K562 (cell line): ENCODE data around the gene ANO1. TPM values are rescaled to one million over a fixed set of nuclear protein-coding genes. Genes with fewer than 3 reads are reported as not detected.

Experiments
- ATAC-seq: fragments of 200-7000 bp; cut with Tn5 transposase; 3 replicates; pipeline ENCODE4 v1.9.1; 2020; ENCODE audit warnings: moderate library complexity
- BruUV-seq: library from RNA; stranded (reverse); fragments of 400-500 nt; replicated peaks from 2 replicates; lab custom pipeline; 2021; lab: Mats Ljungman, UMichigan
- CTCF ChIA-PET: fragments of 300-600 bp; formaldehyde crosslinking; extraction: SDS; loops from one replicate; lab custom pipeline; 2021; ENCODE audit warnings: low intra/inter-chr PET ratio; lab: Yijun Ruan, JAX
- POLR2A ChIA-PET: fragments of 300-600, 350-650 bp; sonication (Branson Sonifier 250); formaldehyde crosslinking; extraction: SDS; loops from one replicate; lab custom pipeline; 2021; ENCODE audit warnings: antibody characterized with exemption, inconsistent platforms; lab: Yijun Ruan, JAX
- DNase-seq, 4 experiments: peaks; one replicate each; pipeline versions ENCODE4 v3.0.0 to v3.0.0-alpha.2; 2011 to 2018; ENCODE audit warnings: low spot score in 3 of 4, mixed read lengths in 3 of 4; ENCODE audit errors: extremely low read depth in 1 of 4
- FAIRE-seq: peaks from 2 replicates; lab custom pipeline; 2011; peaks lifted over from hg19 to GRCh38; lab: Jason Lieb, UNC
- H2AFZ ChIP-seq: 2 replicates; pipeline ENCODE4 v1.6.0; 2011; ENCODE audit warnings: low read depth, low read length, control low read depth, inconsistent platforms
- H3K27ac ChIP-seq: fragments of 200-600 bp; 3 replicates; pipeline ENCODE4 v1.8.0; 2011; ENCODE audit warnings: low read depth, mild to moderate bottlenecking, control low read depth, inconsistent platforms, low read length, moderate library complexity, mixed read lengths; ENCODE audit errors: extremely low read depth
- H3K27me3 ChIP-seq, 2 experiments: fragments of 300-600 bp in 1 of 2; 2 replicates in 1 of 2; 3 replicates in 1 of 2; pipeline versions ENCODE4 v1.6.0 to v1.8.0; 2011; ENCODE audit warnings: inconsistent platforms in 2 of 2, low read length in 2 of 2, mild to moderate bottlenecking in 1 of 2, mixed read lengths in 1 of 2, moderate library complexity in 1 of 2; ENCODE audit not compliant: control insufficient read depth in 2 of 2, insufficient read depth in 2 of 2
- H3K36me3 ChIP-seq: fragments of 300-600 bp; 3 replicates; pipeline ENCODE4 v1.8.0; 2011; ENCODE audit warnings: mild to moderate bottlenecking, low read length, inconsistent platforms; ENCODE audit not compliant: control insufficient read depth, insufficient read depth
- H3K4me1 ChIP-seq, 2 experiments: fragments of 200-600 bp in 1 of 2; replicated peaks in 1 of 2; 2 replicates in 1 of 2; 3 replicates in 1 of 2; pipeline versions ENCODE4 v1.5.1 to v1.8.0; 2011; ENCODE audit warnings: inconsistent platforms in 2 of 2, low read length in 2 of 2, mild to moderate bottlenecking in 1 of 2, mixed read lengths in 1 of 2, moderate library complexity in 1 of 2; ENCODE audit not compliant: control insufficient read depth in 2 of 2, insufficient read depth in 2 of 2
- H3K4me2 ChIP-seq: 2 replicates; pipeline ENCODE4 v1.6.1; 2011; ENCODE audit warnings: low read length, control low read depth, inconsistent platforms, mixed read lengths; ENCODE audit not compliant: insufficient read depth
- H3K4me3 ChIP-seq: fragments of 200-600 bp; sonication (generic), shearing (Covaris generic); 2 replicates; pipeline ENCODE4 v1.5.1; 2016; ENCODE audit warnings: control low read depth, inconsistent platforms
- H3K79me2 ChIP-seq: fragments of 200-600 bp; 3 replicates; pipeline ENCODE4 v1.8.0; 2011; ENCODE audit warnings: low read length, inconsistent platforms; ENCODE audit not compliant: control insufficient read depth, insufficient read depth
- H3K9ac ChIP-seq, 2 experiments: 2 replicates each; pipeline versions ENCODE4 v1.6.0 to v1.6.1; 2011; ENCODE audit warnings: low read depth in 2 of 2, low read length in 2 of 2, control low read depth in 1 of 2, inconsistent platforms in 1 of 2, mild to moderate bottlenecking in 1 of 2, mixed read lengths in 1 of 2; ENCODE audit not compliant: insufficient read depth in 1 of 2
- H3K9me1 ChIP-seq: one replicate; pipeline ENCODE4 v1.6.0; 2011; ENCODE audit warnings: inconsistent platforms, mild to moderate bottlenecking, low read length, moderate library complexity; ENCODE audit not compliant: control insufficient read depth, insufficient read depth
- H3K9me3 ChIP-seq: replicated peaks from 2 replicates; pipeline ENCODE4 v1.5.1; 2011; ENCODE audit warnings: low read depth, low read length, inconsistent platforms; ENCODE audit not compliant: control insufficient read depth, insufficient read depth
- H4K20me1 ChIP-seq: replicated peaks from 2 replicates; pipeline ENCODE4 v1.6.1; 2011; ENCODE audit warnings: low read length, inconsistent platforms, mixed read lengths; ENCODE audit not compliant: control insufficient read depth, insufficient read depth
- FIP1L1 ChIP-seq: fragments of 200-400 bp; formaldehyde crosslinking; IDR thresholded peaks from 2 replicates; pipeline ENCODE4 v1.6.1; 2018; ENCODE audit warnings: mild to moderate bottlenecking, low read depth, low read length; ENCODE audit not compliant: poor library complexity, severe bottlenecking
- HMG20A ChIP-seq: fragments of 450-650 bp; formaldehyde crosslinking; conservative IDR thresholded peaks from 2 replicates; pipeline ENCODE4 v1.4.0; 2020; ENCODE audit warnings: mild to moderate bottlenecking, mixed read lengths
- MTA2 ChIP-seq: fragments of 450-650 bp; IDR thresholded peaks from 2 replicates; pipeline ENCODE4 v1.6.1; 2016; ENCODE audit warnings: low read depth
- NCOA6 ChIP-seq: fragments of 450-650 bp; IDR thresholded peaks from 2 replicates; pipeline ENCODE4 v1.6.1; 2017; ENCODE audit warnings: mild to moderate bottlenecking
- NRF1 ChIP-seq, 2 experiments: fragments of 450-650 bp; IDR thresholded peaks in 1 of 2; conservative IDR thresholded peaks in 1 of 2; 2 replicates each; pipeline ENCODE4 v1.6.1; 2014; ENCODE audit warnings: mild to moderate bottlenecking in 2 of 2
- PHF20 ChIP-seq: fragments of 450-650 bp; IDR thresholded peaks from 2 replicates; pipeline ENCODE4 v1.6.1; 2018; ENCODE audit not compliant: partially characterized antibody
- RBBP5 ChIP-seq: fragments of 200-600 bp; sonication (generic); IDR thresholded peaks from 2 replicates; pipeline ENCODE4 v1.6.1; 2012; ENCODE audit warnings: borderline replicate concordance, mild to moderate bottlenecking, low read length, control low read depth, inconsistent platforms; ENCODE audit not compliant: insufficient read depth, poor library complexity, severe bottlenecking
- ZC3H4 ChIP-seq: sonication (generic); formaldehyde crosslinking; IDR thresholded peaks from 2 replicates; pipeline ENCODE4 v1.9.0; 2021; ENCODE audit warnings: missing genetic modification reagents, borderline replicate concordance
- ZKSCAN3 ChIP-seq: fragments of 250-450 bp; sonication (Bioruptor Pico); IDR thresholded peaks from 2 replicates; pipeline ENCODE4 v1.4.0; 2020
- ZNF41 ChIP-seq: fragments of 250-450 bp; sonication (Bioruptor Pico); conservative IDR thresholded peaks from 2 replicates; pipeline ENCODE4 v1.4.0; 2020; ENCODE audit warnings: mild to moderate bottlenecking
- ZNF431 ChIP-seq: sonication (generic); formaldehyde crosslinking; IDR thresholded peaks from 2 replicates; pipeline ENCODE4 v1.8.0; 2022; ENCODE audit warnings: mild to moderate bottlenecking, missing genetic modification reagents
- ZNF75A ChIP-seq: fragments of 450-650 bp; formaldehyde crosslinking; IDR thresholded peaks from 2 replicates; pipeline ENCODE4 v1.4.0; 2020; ENCODE audit warnings: mild to moderate bottlenecking
- ZNF76 ChIP-seq: fragments of 250-450 bp; sonication (Bioruptor Pico); IDR thresholded peaks from 2 replicates; pipeline ENCODE4 v1.4.0; 2020; ENCODE audit warnings: mild to moderate bottlenecking, moderate library complexity, borderline replicate concordance
- WGBS: fragments of 100-300 bp; shearing (Covaris generic); methylation state at CpG from one replicate; pipeline ENCODE4 v1.1.6; 2016; ENCODE audit warnings: low coverage, mixed read lengths; ENCODE audit not compliant: insufficient coverage; ENCODE audit errors: missing lambda C conversion rate; 5-methylcytosine and 5-hydroxymethylcytosine counted together
- in situ Hi-C: fragments of 300-500 bp; cut with MboI; formaldehyde crosslinking; loops from 4 replicates; pipeline ENCODE4 v1.15.0; 2018; ENCODE audit warnings: inconsistent platforms, mixed read lengths
- intact Hi-C: fragments of 100-400 bp; cut with micrococcal nuclease; formaldehyde crosslinking; loops from 2 replicates; pipeline ENCODE4 v1.14.2; 2022
- polyA plus RNA-seq, 8 experiments: library from polyadenylated mRNA; depleted of rRNA in 4 of 8; stranded (reverse) in 5 of 8; unstranded in 3 of 8; fragments of >200 nt; fragmentation: Nextera tagmentation in 2 of 8; fragmentation: Illumina TruSeq in 1 of 8; extraction: Ambion mirVana in 2 of 8; extraction: Trizol in 1 of 8; gene quantifications; 2 replicates each; pipeline versions ENCODE4 v1.2.1 to v1.2.3, GENCODE V29; 2011 to 2014; ENCODE audit warnings: inconsistent platforms in 1 of 8, missing spikeins in 1 of 8
- total RNA-seq, 7 experiments: library from RNA; depleted of rRNA in 6 of 7; stranded (reverse); fragments of >200 nt in 6 of 7; fragmentation: Illumina TruSeq in 2 of 7; extraction: Trizol in 2 of 7; gene quantifications; 2 replicates each; pipeline versions ENCODE4 v1.2.1 to v1.2.3, GENCODE V29; 2011 to 2021; ENCODE audit warnings: low replicate concordance in 1 of 7
- TF ChIP-seq, protein P1 (sequence below): fragments of 250-450 bp; sonication (Bioruptor Pico); IDR thresholded peaks from 2 replicates; pipeline ENCODE4 v1.8.0; 2021; ENCODE audit warnings: borderline replicate concordance, mild to moderate bottlenecking, moderate library complexity; ENCODE audit not compliant: poor library complexity, severe bottlenecking
- TF ChIP-seq, protein P2 (sequence below): IDR thresholded peaks from 2 replicates; pipeline ENCODE4 v1.6.1; 2012; ENCODE audit warnings: low read depth, low read length, improper control_type of control experiment, borderline replicate concordance

ANO1 gene
- total and polyA plus RNA-seq, 9 of the 15 experiments (the other 6 are each of a cell fraction or from before 2014, with no cell fraction given): not detected

DNA sequence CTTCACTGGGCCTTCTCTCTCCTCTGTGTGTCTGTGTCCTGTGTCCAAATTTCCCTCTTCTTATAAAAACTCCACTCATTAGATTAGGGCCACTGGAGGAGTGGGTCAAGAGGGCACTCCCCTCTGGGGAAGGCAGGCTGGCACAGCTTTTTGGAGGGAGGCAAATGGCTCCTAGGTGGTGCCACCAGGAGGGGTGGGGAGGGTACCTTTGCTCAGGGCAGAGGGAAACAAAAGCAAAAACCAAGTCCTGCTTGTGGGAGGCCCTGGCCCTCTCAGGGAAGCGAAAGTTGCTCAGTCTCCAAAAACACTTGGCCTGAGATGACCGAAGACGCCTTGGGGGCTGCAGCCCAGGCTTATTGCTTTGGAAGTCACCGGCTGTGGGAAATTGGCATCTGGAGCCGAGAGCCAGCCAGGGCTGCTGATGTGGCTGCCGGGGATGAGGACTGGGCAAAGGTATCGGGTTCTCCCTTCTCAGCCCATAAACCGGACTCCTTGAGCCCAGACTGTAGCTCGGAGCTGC is 48.2 kb upstream of the ANO1 start:
- H4K20me1 ChIP-seq: no peaks in the 10 kb centered on the region
- H3K9me1 ChIP-seq: no peaks in the 10 kb centered on the region
- in situ Hi-C loops (no loop called here), intact Hi-C loops (no loop called here)
- FAIRE-seq (no peak), DNase-seq (no peak), ATAC-seq (no peak)
- H3K9me3 ChIP-seq: no peaks in the 10 kb centered on the region
- no peaks in the 10 kb centered on the region for H3K36me3 ChIP-seq
- H3K27me3 ChIP-seq: peaks cover 15 to 72% of the 10 kb centered on the region in 2 experiments; a peak in 4 of 5 replicates
- no TSS peak for BruUV-seq
- no peaks in the 10 kb centered on the region for H3K4me1 ChIP-seq
- no peak overlapping the region for H2AFZ ChIP-seq
- H3K27ac ChIP-seq: no peak overlapping the region
- ChIA-PET POLR2A (no interaction called here), CTCF (no interaction called here)
- WGBS: 13% methylated on average over 9 of the region's 9 CpGs
- H3K9ac ChIP-seq: no peak overlapping the region
- H3K4me2 ChIP-seq: no peak overlapping the region
- TF ChIP-seq ZKSCAN3 (CRISPR knock-in tag) (no peak), NRF1 (conservative IDR thresholded peaks at IDR 0.05 in 1 of 2, IDR thresholded peaks at IDR 0.05 in 1 of 2) (no peak), ZNF76 (CRISPR knock-in tag) (no peak)
- no peaks in the 10 kb centered on the region for H3K79me2 ChIP-seq
- no peak overlapping the region for H3K4me3 ChIP-seq

DNA sequence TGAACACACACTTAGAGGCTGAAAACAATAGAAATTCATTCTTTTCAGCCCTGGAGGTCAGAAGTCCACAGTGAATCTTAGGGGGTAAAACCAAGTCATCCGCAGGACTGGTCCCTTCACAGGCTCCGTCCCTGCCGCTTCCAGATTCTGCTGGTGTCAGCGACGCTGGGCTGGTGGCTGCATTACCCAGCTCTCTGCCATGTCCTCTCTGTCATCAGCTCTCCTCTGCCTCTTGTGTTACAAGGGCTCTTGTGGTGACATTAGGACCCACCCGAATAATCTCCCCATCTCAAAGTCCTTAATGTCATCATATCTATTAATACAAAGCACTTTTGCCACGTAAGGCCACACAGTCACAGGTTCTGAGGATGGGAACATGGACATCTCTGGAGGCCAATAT is 47.7 kb upstream of the ANO1 start:
- H3K27me3 ChIP-seq: peaks cover 15 to 72% of the 10 kb centered on the region in 2 experiments; a peak in 4 of 5 replicates
- H3K79me2 ChIP-seq: no peaks in the 10 kb centered on the region
- H3K4me1 ChIP-seq: no peaks in the 10 kb centered on the region
- 23% methylated on average over 7 of the region's 7 CpGs for WGBS
- no peaks in the 10 kb centered on the region for H3K36me3 ChIP-seq
- intact Hi-C loops (no loop called here), in situ Hi-C loops (no loop called here)
- no peaks in the 10 kb centered on the region for H4K20me1 ChIP-seq
- ATAC-seq (no peak), FAIRE-seq (no peak), DNase-seq (no peak)
- no peak overlapping the region for H3K27ac ChIP-seq
- ChIA-PET CTCF (no interaction called here), POLR2A (no interaction called here)
- no peak overlapping the region for H2AFZ ChIP-seq
- H3K9me1 ChIP-seq: no peaks in the 10 kb centered on the region
- no peak overlapping the region for H3K9ac ChIP-seq
- no TSS peak for BruUV-seq
- H3K4me3 ChIP-seq: no peak overlapping the region
- no peak overlapping the region for H3K4me2 ChIP-seq
- H3K9me3 ChIP-seq: no peaks in the 10 kb centered on the region
- TF ChIP-seq HMG20A (CRISPR knock-in tag): no peak
- TF ChIP-seq ZC3H4 (CRISPR knock-in tag): no peak
- no peak for TF ChIP-seq ZNF75A (CRISPR knock-in tag)
- TF ChIP-seq ZNF41 (CRISPR knock-in tag): no peak
- no peak for TF ChIP-seq ZNF431 (CRISPR knock-in tag)
- TF ChIP-seq PHF20: no peak
- TF ChIP-seq RBBP5: no peak
- TF ChIP-seq MTA2: no peak
- no peak for TF ChIP-seq NCOA6
- no peak for TF ChIP-seq FIP1L1
- TF ChIP-seq, protein P1, sequence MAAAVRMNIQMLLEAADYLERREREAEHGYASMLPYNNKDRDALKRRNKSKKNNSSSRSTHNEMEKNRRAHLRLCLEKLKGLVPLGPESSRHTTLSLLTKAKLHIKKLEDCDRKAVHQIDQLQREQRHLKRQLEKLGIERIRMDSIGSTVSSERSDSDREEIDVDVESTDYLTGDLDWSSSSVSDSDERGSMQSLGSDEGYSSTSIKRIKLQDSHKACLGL: no peak
- TF ChIP-seq, protein P2, sequence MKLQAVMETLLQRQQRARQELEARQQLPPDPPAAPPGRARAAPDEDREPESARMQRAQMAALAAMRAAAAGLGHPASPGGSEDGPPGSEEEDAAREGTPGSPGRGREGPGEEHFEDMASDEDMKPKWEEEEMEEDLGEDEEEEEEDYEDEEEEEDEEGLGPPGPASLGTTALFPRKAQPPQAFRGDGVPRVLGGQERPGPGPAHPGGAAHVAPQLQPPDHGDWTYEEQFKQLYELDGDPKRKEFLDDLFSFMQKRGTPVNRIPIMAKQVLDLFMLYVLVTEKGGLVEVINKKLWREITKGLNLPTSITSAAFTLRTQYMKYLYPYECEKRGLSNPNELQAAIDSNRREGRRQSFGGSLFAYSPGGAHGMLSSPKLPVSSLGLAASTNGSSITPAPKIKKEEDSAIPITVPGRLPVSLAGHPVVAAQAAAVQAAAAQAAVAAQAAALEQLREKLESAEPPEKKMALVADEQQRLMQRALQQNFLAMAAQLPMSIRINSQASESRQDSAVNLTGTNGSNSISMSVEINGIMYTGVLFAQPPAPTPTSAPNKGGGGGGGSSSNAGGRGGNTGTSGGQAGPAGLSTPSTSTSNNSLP: no peak
